ENCODE data around the gene ELK4. TPM values are rescaled to one million over a fixed set of nuclear protein-coding genes. Genes with fewer than 3 reads are reported as not detected.

ELK4 gene
- total and polyA plus RNA-seq, 2 of the 4 experiments (the other 2 are of a cell fraction), result 4.6 to 11.3 TPM

DNA sequence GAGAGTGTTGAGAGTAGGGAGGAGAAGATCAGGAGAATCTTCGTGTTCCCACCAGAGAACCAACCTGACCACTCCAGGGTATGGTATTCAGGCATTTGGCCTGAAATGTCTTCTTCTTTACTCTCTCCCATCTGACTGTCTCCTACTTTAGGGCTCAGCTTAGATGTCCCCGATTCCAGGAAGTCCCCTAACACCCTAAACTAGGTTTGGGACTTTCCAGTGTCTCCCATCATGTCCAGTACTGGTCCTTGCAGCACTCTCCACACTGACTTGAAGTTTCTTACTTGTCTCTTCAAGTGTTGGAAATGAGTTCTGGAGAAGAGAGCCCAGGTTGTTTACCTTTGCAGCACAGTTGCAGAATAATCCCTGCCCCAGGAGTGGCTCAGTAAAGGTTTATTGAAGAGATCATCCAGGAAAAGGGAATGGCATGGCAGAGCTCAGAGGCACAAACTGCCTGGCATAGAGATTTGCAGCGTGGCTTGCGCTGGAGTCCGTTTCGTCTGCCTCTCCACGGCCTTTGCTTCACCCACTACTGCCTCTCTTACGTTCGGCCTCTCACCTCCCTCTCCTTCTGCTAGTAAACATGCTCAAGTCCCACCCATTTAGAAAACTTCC, 6.2 kb upstream of the ELK4 start:
- ATAC-seq (ENCODE audit: low read depth), result no peak
- TF ChIP-seq RCOR1 (IDR thresholded peaks at IDR 0.05; ENCODE audit: insufficient replicate concordance, low read length) (no peak), MAZ (IDR thresholded peaks at IDR 0.05; ENCODE audit: borderline replicate concordance, low read depth, low read length) (no peak), RAD21 (IDR thresholded peaks at IDR 0.05; ENCODE audit: low read length) (no peak), CHD1 (IDR thresholded peaks at IDR 0.05; ENCODE audit: low read depth, low read length) (no peak), BHLHE40 (IDR thresholded peaks at IDR 0.05; ENCODE audit: low read depth, low read length) (no peak), POLR2A (IDR thresholded peaks at IDR 0.05; ENCODE audit: low read depth, low read length) (no peak), FOS (IDR thresholded peaks at IDR 0.05; ENCODE audit: low read depth, low read length) (no peak), CTCF (conservative IDR thresholded peaks at IDR 0.05; ENCODE audit: low read depth, low read length) (no peak), MAFK (IDR thresholded peaks at IDR 0.05; ENCODE audit: low read depth, low read length) (no peak)
- TF ChIP-seq, protein P1, sequence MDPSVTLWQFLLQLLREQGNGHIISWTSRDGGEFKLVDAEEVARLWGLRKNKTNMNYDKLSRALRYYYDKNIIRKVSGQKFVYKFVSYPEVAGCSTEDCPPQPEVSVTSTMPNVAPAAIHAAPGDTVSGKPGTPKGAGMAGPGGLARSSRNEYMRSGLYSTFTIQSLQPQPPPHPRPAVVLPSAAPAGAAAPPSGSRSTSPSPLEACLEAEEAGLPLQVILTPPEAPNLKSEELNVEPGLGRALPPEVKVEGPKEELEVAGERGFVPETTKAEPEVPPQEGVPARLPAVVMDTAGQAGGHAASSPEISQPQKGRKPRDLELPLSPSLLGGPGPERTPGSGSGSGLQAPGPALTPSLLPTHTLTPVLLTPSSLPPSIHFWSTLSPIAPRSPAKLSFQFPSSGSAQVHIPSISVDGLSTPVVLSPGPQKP (IDR thresholded peaks at IDR 0.05; ENCODE audit: borderline replicate concordance, low read depth, low read length), result no peak
- intact Hi-C loops (cut with micrococcal nuclease) (no loop called here), in situ Hi-C loops (cut with MboI; ENCODE audit: low sequenced_read_pairs) (no loop called here), dilution Hi-C loops (cut with HindIII; ENCODE audit: low sequenced_read_pairs, unreplicated experiment) (no loop called here)
- H3K4ac ChIP-seq (ENCODE audit: low read depth, low read length), result no peak overlapping the region
- no peaks in the 10 kb centered on the region for H3K36me3 ChIP-seq (ENCODE audit: control insufficient read depth, insufficient read depth, low read length)
- no peak overlapping the region for H3K14ac ChIP-seq (replicated peaks; ENCODE audit: low read depth, low read length)
- H2BK20ac ChIP-seq (ENCODE audit: low read depth, low read length), result peak overlapping the region; percentile 52
- no peak overlapping the region for H2BK120ac ChIP-seq (ENCODE audit: low read depth, low read length)
- no peak overlapping the region for H2AK9ac ChIP-seq (replicated peaks; ENCODE audit: low read depth, low read length, poor library complexity)
- no peak overlapping the region; a peak in 1 of 4 replicates for H4K8ac ChIP-seq (ENCODE audit: low read depth in 2 of 2, low read length in 2 of 2)
- H3K27me3 ChIP-seq (ENCODE audit: control insufficient read depth, insufficient read depth, low read length), result no peaks in the 10 kb centered on the region
- no peaks in the 10 kb centered on the region for H3K9me3 ChIP-seq (ENCODE audit: control insufficient read depth, insufficient read depth, low read length)
- no peaks in the 10 kb centered on the region for H4K20me1 ChIP-seq (ENCODE audit: insufficient read depth, low read length)
- H2AK5ac ChIP-seq (ENCODE audit: low read depth, low read length), result no peak overlapping the region
- H3K4me2 ChIP-seq (ENCODE audit: low read depth, low read length), result no peak overlapping the region
- no peak overlapping the region for H3K4me3 ChIP-seq (ENCODE audit: insufficient read depth, low read depth, low read length)
- H3K27ac ChIP-seq (ENCODE audit: insufficient read depth, low read length), result no peak overlapping the region
- peak overlapping the region; percentile 40; the same call in 1 of the 2 replicates for H4K91ac ChIP-seq (ENCODE audit: insufficient read depth, low read depth, low read length)
- no peaks in the 10 kb centered on the region for H3K9me1 ChIP-seq (ENCODE audit: insufficient read depth, low read length)
- no peak overlapping the region for H2AFZ ChIP-seq (replicated peaks; ENCODE audit: low read length, poor library complexity)
- H3K4me1 ChIP-seq (ENCODE audit: control insufficient read depth, insufficient read depth, low read length), result peaks cover 2% of the 10 kb centered on the region; the same call in 1 of the 2 replicates
- ChIA-PET POLR2A (ENCODE audit: unreplicated experiment) (interaction anchor here (0.6 kb wide), 1 partner anchor 113 kb away, joined by 5 read pairs; no protein-coding TSS in a partner anchor), CTCF (interaction anchor here (1.6 to 3.0 kb wide), 2 partner anchors 37 to 46 kb away, joined by 3 to 16 read pairs; no protein-coding TSS in a partner anchor)
- no peak overlapping the region for H2BK15ac ChIP-seq (ENCODE audit: low read depth, low read length)
- no peaks in the 10 kb centered on the region for H3K79me1 ChIP-seq (ENCODE audit: low read depth in 1 of 2, low read length in 2 of 2)
- no peak overlapping the region; the same call in 1 of the 2 replicates for H3K56ac ChIP-seq (ENCODE audit: extremely low read depth, insufficient read depth, low read length)
- no peak overlapping the region for H3K9ac ChIP-seq (ENCODE audit: low read depth, low read length)
- WGBS, 2 experiments (ENCODE audit: extremely low coverage in 2 of 2, insufficient read length in 1 of 2), result 82% methylated on average over 4 of the region's 9 CpGs; no CpG with 5 or more reads in 1 of the 2 experiments
- no peak for DNase-seq
- H4K5ac ChIP-seq (ENCODE audit: low read depth, low read length), result no peak overlapping the region
- no peak overlapping the region for H2BK5ac ChIP-seq (ENCODE audit: low read depth, low read length, poor library complexity, severe bottlenecking)
- no peak overlapping the region for H3K18ac ChIP-seq (ENCODE audit: low read depth, low read length)
- BruUV-seq (replicated peaks), result no TSS peak
- H3K23ac ChIP-seq (ENCODE audit: low read depth, low read length), result no peak overlapping the region; the same call in 1 of the 2 replicates
